Skeletal muscle tissue (tissue), 4 donors: ENCODE data around the gene ACSL3. TPM values are rescaled to one million over a fixed set of nuclear protein-coding genes. Genes with fewer than 3 reads are reported as not detected.

Experiments
- H3K27ac ChIP-seq: one replicate; pipeline ENCODE4 v1.7.0; 2013; ENCODE audit warnings: mild to moderate bottlenecking, low read depth, low read length, inconsistent platforms
- H3K27me3 ChIP-seq, 3 donors: one replicate each; pipeline ENCODE4 v1.7.0; 2013; ENCODE audit warnings: low read length in 3 of 3; ENCODE audit not compliant: control insufficient read depth in 3 of 3, insufficient read depth in 3 of 3
- H3K36me3 ChIP-seq, 3 donors: one replicate each; pipeline ENCODE4 v1.7.0; 2013; ENCODE audit warnings: low read length in 3 of 3; ENCODE audit not compliant: control insufficient read depth in 3 of 3, insufficient read depth in 3 of 3
- H3K4me1 ChIP-seq, 3 donors: one replicate each; pipeline ENCODE4 v1.7.0; 2013; ENCODE audit warnings: low read length in 3 of 3, mild to moderate bottlenecking in 3 of 3; ENCODE audit not compliant: control insufficient read depth in 3 of 3, insufficient read depth in 3 of 3
- H3K4me3 ChIP-seq, 3 donors: one replicate each; pipeline ENCODE4 v1.7.0; 2013; ENCODE audit warnings: low read length in 3 of 3
- H3K9ac ChIP-seq, 3 donors: one replicate each; pipeline ENCODE4 v1.7.0; 2013; ENCODE audit warnings: low read length in 3 of 3, mild to moderate bottlenecking in 3 of 3, moderate library complexity in 2 of 3, low read depth in 1 of 3
- H3K9me3 ChIP-seq, 3 donors: one replicate each; pipeline ENCODE4 v1.7.0; 2013; ENCODE audit warnings: low read length in 3 of 3; ENCODE audit not compliant: control insufficient read depth in 3 of 3
- total RNA-seq: library from RNA; depleted of rRNA; stranded (reverse); fragments of >200 nt; gene quantifications from one replicate; pipeline ENCODE4 v1.2.3, GENCODE V29; 2014
- donor health status: Osteomylitis.

The ACSL3 gene
- total RNA-seq, 1 donor from 2014 or later = 85.6 TPM

DNA sequence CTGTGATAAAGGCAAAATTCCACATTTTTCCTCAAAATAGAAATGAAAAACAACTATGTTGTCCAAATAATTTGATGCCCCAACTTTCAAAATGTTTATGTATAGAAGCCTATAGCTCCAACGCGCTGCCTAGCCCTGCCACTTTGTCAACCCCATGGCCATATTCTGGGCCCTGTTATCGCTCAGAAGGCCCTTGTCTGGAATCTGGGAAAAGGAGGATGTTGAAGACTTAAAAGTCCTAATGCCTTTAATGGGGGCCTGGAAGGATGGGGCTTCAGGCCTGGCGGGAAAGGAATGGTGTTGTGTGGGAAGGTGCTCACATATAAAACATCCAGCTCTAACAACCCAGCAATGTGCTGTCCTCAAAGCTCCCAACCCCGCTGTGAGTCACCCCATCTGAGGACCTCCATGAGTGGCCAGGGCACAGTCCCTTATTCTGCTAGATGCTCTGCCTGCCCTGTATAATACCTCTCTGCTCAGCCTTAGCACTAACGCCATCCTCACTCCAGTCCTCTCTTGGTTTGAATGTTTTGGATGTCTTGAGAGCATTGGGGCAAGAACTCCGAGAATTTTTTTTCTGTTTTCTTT, 86.0 kb downstream of the ACSL3 start:
- H3K27me3 ChIP-seq = no peaks in the 10 kb centered on the region
- no peaks in the 10 kb centered on the region for H3K36me3 ChIP-seq
- H3K4me3 ChIP-seq = no peak overlapping the region
- no peaks in the 10 kb centered on the region for H3K4me1 ChIP-seq
- H3K27ac ChIP-seq = no peak overlapping the region
- H3K9me3 ChIP-seq = no peaks in the 10 kb centered on the region
- H3K9ac ChIP-seq = no peak overlapping the region

DNA sequence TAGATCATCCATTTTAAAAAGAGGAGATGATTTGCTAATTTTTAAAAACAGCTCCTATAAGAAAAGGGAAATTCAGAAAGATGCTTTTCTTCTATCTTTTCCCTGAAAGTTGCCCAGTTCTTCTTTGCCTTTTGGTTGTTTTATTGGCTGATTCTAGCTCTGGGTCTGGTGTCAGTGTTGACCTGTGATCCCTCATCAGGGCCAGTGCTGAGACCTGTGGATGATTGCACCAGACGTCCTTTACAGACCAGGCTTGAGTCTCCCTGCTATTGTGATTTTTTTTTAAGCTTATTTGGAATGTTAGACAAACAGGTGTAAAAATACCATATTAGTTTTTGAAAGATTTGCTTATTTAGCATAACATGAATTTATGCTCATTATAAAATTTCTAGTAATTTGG, 88.2 kb downstream of the ACSL3 start:
- Histone ChIP-seq H3K4me1 (no peaks in the 10 kb centered on the region), H3K4me3 (no peak overlapping the region), H3K9me3 (no peaks in the 10 kb centered on the region), H3K9ac (no peak overlapping the region), H3K27ac (no peak overlapping the region), H3K36me3 (no peaks in the 10 kb centered on the region), H3K27me3 (peaks cover 0 to 3% (median 0%) of the 10 kb centered on the region in 3 donors)

DNA sequence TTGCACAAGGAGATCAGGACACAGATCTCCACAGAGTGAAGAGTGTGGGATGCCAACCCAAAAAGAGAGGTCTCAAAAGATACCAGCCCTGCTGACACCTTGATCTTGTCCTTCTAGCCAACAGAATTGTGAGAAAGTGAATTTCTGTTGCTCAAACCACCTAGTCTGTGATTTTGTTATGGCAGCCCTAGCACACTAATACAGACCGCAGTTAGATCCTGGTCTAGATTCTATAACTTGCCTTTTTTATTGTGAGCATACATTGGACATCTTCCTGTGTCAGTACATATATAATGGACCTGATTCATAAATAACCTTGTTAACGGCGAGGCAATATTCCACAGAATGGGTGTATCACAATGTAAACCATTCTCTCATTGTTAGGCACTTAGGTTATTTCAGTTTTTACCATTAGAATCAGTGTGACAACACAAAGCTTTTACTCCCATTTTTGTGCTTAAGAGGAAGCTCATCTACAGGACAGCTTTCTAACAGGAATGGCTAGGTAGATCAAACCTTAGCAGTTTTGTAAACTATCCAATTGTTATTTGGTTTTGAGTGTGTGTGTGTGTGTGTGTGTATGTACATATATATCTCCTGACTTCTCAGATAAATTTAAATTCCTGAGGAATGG, 89.0 kb downstream of the ACSL3 start:
- Histone ChIP-seq H3K9ac (no peak overlapping the region), H3K27me3 (peaks cover 0 to 3% (median 0%) of the 10 kb centered on the region in 3 donors)

DNA sequence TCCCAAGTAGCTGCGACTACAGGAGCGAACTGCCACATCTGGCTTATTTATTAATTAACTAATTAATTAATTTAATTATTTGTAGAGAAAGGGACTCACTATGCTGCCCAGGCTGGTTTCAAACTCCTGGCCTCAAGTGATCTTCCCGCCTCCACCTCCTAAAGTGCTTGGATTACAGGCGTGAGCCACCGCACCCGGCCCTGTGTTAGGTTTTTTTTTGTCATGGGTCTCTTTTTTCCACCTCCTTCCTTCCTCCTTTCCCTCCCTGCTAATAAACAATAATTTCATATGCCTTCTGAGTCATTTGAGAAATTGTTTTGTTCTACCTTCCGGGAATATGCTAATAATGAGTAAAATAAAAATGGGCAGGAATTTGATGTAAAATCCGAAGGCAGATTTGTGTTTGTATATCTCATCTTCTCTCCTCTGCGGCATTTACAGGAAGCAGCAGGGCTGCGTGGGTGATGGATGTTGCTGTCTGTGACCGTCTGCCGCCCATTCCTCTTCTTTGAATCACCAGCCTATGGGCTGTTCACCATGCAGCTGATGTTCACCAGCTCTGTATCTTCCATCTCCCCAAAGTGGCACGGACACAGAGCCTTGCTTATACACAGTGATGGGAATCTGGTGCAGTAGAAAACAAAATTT, 89.9 kb downstream of the ACSL3 start:
- no peak overlapping the region for H3K9ac ChIP-seq
- peaks cover 0 to 3% (median 0%) of the 10 kb centered on the region in 3 donors for H3K27me3 ChIP-seq
- H3K9me3 ChIP-seq = no peaks in the 10 kb centered on the region
- H3K36me3 ChIP-seq = no peaks in the 10 kb centered on the region
- no peak overlapping the region for H3K4me3 ChIP-seq
- H3K4me1 ChIP-seq = no peaks in the 10 kb centered on the region
- H3K27ac ChIP-seq = no peak overlapping the region

More for the DNA sequence above, 89.0 kb downstream of the ACSL3 start:
- Histone ChIP-seq H3K4me1 (no peaks in the 10 kb centered on the region), H3K36me3 (no peaks in the 10 kb centered on the region), H3K27ac (no peak overlapping the region), H3K9me3 (no peaks in the 10 kb centered on the region), H3K4me3 (no peak overlapping the region)

DNA sequence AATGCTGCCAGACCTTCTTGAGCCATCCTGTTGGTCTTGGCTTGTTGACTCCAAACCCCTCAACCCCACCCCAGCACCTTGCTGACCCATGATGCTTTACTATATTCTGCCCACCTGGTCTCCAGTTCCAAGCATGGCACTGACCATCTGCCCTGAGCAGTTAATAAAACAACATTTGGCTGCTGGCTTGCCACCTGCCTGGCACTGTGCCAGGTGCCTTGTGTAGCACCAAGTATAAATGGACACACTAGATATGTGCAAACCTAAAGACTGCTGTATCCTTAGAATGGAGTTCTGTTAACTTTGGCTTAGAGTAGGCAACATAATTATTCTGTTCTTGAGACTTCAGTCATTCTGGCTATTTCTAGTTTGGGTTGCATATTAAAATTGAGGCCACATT, 91.4 kb downstream of the ACSL3 start:
- no peak overlapping the region for H3K9ac ChIP-seq
- H3K4me1 ChIP-seq = no peaks in the 10 kb centered on the region
- no peaks in the 10 kb centered on the region for H3K36me3 ChIP-seq
- no peaks in the 10 kb centered on the region for H3K9me3 ChIP-seq
- no peak overlapping the region for H3K27ac ChIP-seq
- peaks cover 0 to 3% (median 3%) of the 10 kb centered on the region in 3 donors for H3K27me3 ChIP-seq
- H3K4me3 ChIP-seq = no peak overlapping the region

DNA sequence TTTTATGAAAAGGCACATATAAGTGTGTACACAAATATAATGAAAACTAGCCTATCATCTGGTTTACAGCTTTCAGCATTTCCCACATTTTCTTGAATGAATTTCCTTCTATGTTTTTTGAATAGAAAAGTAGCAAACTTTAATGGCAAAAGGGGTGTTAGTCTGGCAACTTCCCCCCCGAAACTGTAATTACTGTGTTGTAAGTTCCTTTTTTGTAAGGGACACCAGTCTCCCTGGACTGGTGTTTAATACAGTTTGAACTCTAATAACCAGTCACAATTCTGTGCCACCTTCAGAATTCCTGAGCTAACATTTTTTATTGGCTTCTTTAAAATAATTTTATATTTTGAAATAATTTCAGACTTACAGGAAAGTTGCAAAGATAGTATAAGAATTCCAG, 94.2 kb downstream of the ACSL3 start:
- H3K36me3 ChIP-seq = no peaks in the 10 kb centered on the region
- no peak overlapping the region for H3K4me3 ChIP-seq
- no peak overlapping the region for H3K9ac ChIP-seq
- no peaks in the 10 kb centered on the region for H3K9me3 ChIP-seq
- no peaks in the 10 kb centered on the region for H3K4me1 ChIP-seq
- H3K27ac ChIP-seq = no peak overlapping the region
- peaks cover 0 to 3% (median 3%) of the 10 kb centered on the region in 3 donors for H3K27me3 ChIP-seq

DNA sequence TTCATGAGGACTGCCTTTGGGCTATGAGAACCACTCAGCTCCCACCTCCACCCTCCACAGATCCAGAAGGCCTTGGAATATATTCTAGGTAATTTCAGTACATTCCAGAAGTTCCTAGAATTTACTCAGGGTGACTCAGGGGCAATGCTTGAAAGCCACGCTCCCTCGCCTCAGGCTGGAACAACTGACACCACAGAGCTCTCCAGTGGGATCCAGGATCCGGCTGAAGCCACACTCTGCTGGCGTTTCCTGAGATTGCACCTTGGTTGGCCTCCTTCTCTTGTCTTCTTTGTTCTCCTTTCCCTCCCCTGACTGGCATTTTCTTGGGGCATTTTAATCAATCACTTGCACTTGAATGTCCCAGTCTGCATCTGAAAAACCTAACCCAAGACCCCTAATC, 98.5 kb downstream of the ACSL3 start:
- Histone ChIP-seq H3K4me3 (no peak overlapping the region), H3K9me3 (no peaks in the 10 kb centered on the region), H3K4me1 (no peaks in the 10 kb centered on the region), H3K9ac (no peak overlapping the region), H3K36me3 (no peaks in the 10 kb centered on the region), H3K27ac (no peak overlapping the region), H3K27me3 (peaks cover 0 to 3% (median 0%) of the 10 kb centered on the region in 3 donors)

DNA sequence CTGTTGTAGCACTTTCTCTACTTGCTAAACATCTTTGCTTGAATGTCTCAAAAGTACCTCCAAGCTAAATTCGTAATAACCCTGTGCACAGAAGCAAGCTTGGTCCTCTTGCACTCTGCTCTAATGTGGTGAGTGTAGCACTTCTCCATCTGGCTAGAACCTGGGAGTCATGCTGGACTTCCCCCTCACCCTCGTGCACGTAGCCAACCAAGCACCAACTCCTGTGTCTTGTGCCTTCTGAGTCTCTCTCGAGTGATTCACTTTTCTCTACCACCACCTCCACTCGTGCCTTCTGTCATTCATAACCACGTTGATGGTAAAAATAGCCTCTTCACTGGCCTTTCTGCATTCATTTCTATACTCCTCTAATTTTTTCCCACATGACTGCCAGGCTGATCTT, 99.3 kb downstream of the ACSL3 start:
- no peaks in the 10 kb centered on the region for H3K4me1 ChIP-seq
- H3K9me3 ChIP-seq = no peaks in the 10 kb centered on the region
- H3K4me3 ChIP-seq = no peak overlapping the region
- H3K36me3 ChIP-seq = no peaks in the 10 kb centered on the region
- peaks cover 0 to 3% (median 0%) of the 10 kb centered on the region in 3 donors for H3K27me3 ChIP-seq
- no peak overlapping the region for H3K9ac ChIP-seq
- no peak overlapping the region for H3K27ac ChIP-seq

DNA sequence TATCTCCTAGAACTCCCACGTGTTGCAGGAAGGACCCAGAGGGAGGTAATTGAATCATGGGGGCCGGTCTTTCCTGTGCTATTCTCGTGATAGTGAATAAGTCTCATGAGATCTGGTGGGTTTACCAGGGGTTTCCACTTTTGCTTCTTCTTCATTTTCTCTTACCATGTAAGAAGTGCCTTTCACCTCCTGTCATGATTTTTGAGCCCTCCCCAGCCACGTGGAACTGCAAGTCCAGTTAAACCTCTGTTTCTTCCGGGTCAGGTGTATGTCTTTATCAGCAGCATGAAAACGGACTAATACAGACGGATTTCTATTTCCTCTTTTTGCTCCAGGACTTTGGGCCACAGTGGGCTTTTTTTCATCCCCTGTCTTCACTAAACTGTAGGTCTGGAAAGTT, 102.8 kb downstream of the ACSL3 start:
- H3K9me3 ChIP-seq = no peaks in the 10 kb centered on the region
- no peak overlapping the region for H3K4me3 ChIP-seq
- no peak overlapping the region for H3K27ac ChIP-seq
- no peaks in the 10 kb centered on the region for H3K27me3 ChIP-seq
- H3K4me1 ChIP-seq = no peaks in the 10 kb centered on the region
- no peaks in the 10 kb centered on the region for H3K36me3 ChIP-seq
- no peak overlapping the region for H3K9ac ChIP-seq

DNA sequence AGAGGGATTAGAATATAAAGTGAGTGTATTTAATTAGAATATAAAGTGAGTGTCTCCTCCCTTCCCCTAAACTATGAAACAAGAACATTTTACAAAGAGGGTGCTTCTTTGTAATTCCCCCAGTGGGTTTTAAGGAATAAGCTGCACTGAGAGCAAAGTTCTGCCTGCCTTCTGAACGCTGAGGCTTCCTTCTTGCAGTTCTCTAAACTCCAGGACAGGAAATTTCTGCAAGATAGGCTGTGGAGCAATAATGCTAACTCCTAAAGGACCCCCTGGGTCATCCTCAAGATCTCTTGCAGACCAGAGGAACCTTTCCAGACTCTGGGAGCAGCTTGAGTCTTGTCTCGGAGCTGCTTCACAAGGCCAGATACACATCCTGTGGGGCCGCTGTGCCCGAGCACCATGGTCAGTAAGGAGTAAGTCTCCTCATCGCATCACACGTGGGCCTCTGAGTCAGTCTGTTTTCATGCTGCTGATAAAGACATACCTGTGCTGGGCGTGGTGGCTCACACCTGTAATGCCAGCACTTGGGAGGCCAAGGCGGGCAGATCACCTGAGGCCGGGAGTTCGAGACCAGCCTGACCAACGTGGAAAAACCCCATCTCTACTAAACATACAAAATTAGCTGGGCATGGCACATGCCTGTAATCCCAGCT, 103.7 kb downstream of the ACSL3 start:
- H3K4me3 ChIP-seq = no peak overlapping the region
- no peaks in the 10 kb centered on the region for H3K36me3 ChIP-seq
- no peaks in the 10 kb centered on the region for H3K4me1 ChIP-seq
- H3K27ac ChIP-seq = no peak overlapping the region
- H3K9ac ChIP-seq = no peak overlapping the region
- H3K27me3 ChIP-seq = no peaks in the 10 kb centered on the region
- H3K9me3 ChIP-seq = no peaks in the 10 kb centered on the region
